Measurements from ENCODE around the gene PLEKHA1.

The PLEKHA1 gene

GRCh38 chr10:122480146-122480833 lies 105.8 kb downstream of the PLEKHA1 start:
- DNase-seq (ENCODE audit: low spot score): no peak

GRCh38 chr10:122481296-122482056 lies 107.0 kb downstream of the PLEKHA1 start:
- DNase-seq (ENCODE audit: low spot score): no peak

Measured in AG08395 (cell line).